ENCODE data around the gene TSPO.
"Not testable (repeated sequence)": the region's sequence is repeated elsewhere in the genome, so short reads cannot be mapped to it uniquely, and the experiment has no call there.

Gene TSPO

GRCh38 chr22:43151251-43152002, at the start of gene TSPO:
Gene TSPO, plus strand, starts transcription at chr22:43151559. Its CDS starts 7,680 bp downstream, at chr22:43159239.
- peak; percentile 51 for DNase-seq

- DNase-seq, result not testable (repeated sequence)
Measured at GRCh38 chr22:43104056-43104625, 47.2 kb upstream of the TSPO start.

GRCh38 chr22:43104950-43105349, 46.4 kb upstream of the TSPO start:
- not testable (repeated sequence) for DNase-seq

GRCh38 chr22:43106302-43106701, 45.1 kb upstream of the TSPO start:
- no peak for DNase-seq

GRCh38 chr22:43109511-43109910, 41.8 kb upstream of the TSPO start:
- no peak for DNase-seq

GRCh38 chr22:43109921-43110443, 41.4 kb upstream of the TSPO start:
- DNase-seq, result no peak

- DNase-seq, result peak; percentile 43
Measured at GRCh38 chr22:43110444-43110926, 40.9 kb upstream of the TSPO start, which contains the start of gene BIK. Gene BIK, plus strand, starts transcription at chr22:43110750. Its CDS starts 13,273 bp downstream, at chr22:43124023.

GRCh38 chr22:43110927-43111623, 40.3 kb upstream of the TSPO start:
- DNase-seq, result peak; percentile 35

GRCh38 chr22:43113526-43114251, 37.7 kb upstream of the TSPO start:
- DNase-seq, result no peak

- no peak for DNase-seq
Measured at GRCh38 chr22:43114958-43115357, 36.4 kb upstream of the TSPO start.

GRCh38 chr22:43116932-43117331, 34.4 kb upstream of the TSPO start:
- no peak for DNase-seq

- DNase-seq, result no peak
Measured at GRCh38 chr22:43118024-43118849, 33.1 kb upstream of the TSPO start.

- DNase-seq, result no peak
Measured at GRCh38 chr22:43118953-43119458, 32.4 kb upstream of the TSPO start.

GRCh38 chr22:43126501-43127165, 24.7 kb upstream of the TSPO start:
- no peak for DNase-seq

- DNase-seq, result no peak
Measured at GRCh38 chr22:43127166-43127908, 24.0 kb upstream of the TSPO start.

- DNase-seq, result no peak
Measured at GRCh38 chr22:43128116-43128515, 23.2 kb upstream of the TSPO start.

GRCh38 chr22:43128928-43129424, 22.4 kb upstream of the TSPO start:
- no peak for DNase-seq

- no peak for DNase-seq
Measured at GRCh38 chr22:43129426-43130425, 21.6 kb upstream of the TSPO start.
